Thoracic aorta (tissue), 2 donors: ENCODE results near the gene TNFRSF18. TPM values are rescaled to one million over a fixed set of nuclear protein-coding genes. Genes with fewer than 3 reads are reported as not detected.

Source experiments
- ATAC-seq: fragments of 150-250 bp; one replicate; pipeline ENCODE4 v1.8.0; 2017; ENCODE audit warnings: low read depth; ENCODE audit not compliant: insufficient number of reproducible peaks, low FRiP score
- DNase-seq: peaks from one replicate; pipeline ENCODE4 v3.0.0-alpha.2; 2020; ENCODE audit warnings: low spot score
- H3K27ac ChIP-seq, 2 donors: fragments of 200-600 bp; sonication (generic); 1 replicate in 1 of 2; 2 replicates in 1 of 2; pipeline ENCODE4 v1.5.1; 2016; ENCODE audit warnings: mild to moderate bottlenecking in 2 of 2, moderate library complexity in 2 of 2
- H3K27me3 ChIP-seq: fragments of 200-600 bp; sonication (generic); replicated peaks from 2 replicates; pipeline ENCODE4 v1.6.0; 2016; ENCODE audit warnings: mild to moderate bottlenecking; ENCODE audit not compliant: insufficient read depth
- H3K36me3 ChIP-seq: fragments of 200-600 bp; sonication (generic); one replicate; pipeline ENCODE4 v1.5.1; 2016
- H3K4me1 ChIP-seq, 2 donors: fragments of 200-600 bp; sonication (generic); 1 replicate in 1 of 2; 2 replicates in 1 of 2; pipeline versions ENCODE4 v1.5.1 to v1.6.0; 2016; ENCODE audit warnings: low read depth in 2 of 2, mild to moderate bottlenecking in 1 of 2; ENCODE audit not compliant: control insufficient read depth in 1 of 2
- H3K4me3 ChIP-seq: fragments of 200-600 bp; sonication (generic); 2 replicates; pipeline ENCODE4 v1.5.1; 2016; ENCODE audit warnings: mild to moderate bottlenecking
- H3K9me3 ChIP-seq: fragments of 200-600 bp; sonication (generic); 2 replicates; pipeline ENCODE4 v1.5.1; 2016
- total RNA-seq, 2 donors: library from RNA; depleted of rRNA; stranded (reverse); fragments of >200 nt; gene quantifications; one replicate each; pipeline versions ENCODE4 v1.1.0 to v1.2.3, GENCODE V29; 2016
- TF ChIP-seq, protein P1 (sequence below): fragments of 200-600 bp; sonication (generic); IDR thresholded peaks from one replicate; pipeline ENCODE4 v1.5.1; 2019; ENCODE audit warnings: antibody characterized with exemption

Gene TNFRSF18
- total RNA-seq, 2 donors from 2014 or later: 1.3 TPM; not detected in 1

DNA sequence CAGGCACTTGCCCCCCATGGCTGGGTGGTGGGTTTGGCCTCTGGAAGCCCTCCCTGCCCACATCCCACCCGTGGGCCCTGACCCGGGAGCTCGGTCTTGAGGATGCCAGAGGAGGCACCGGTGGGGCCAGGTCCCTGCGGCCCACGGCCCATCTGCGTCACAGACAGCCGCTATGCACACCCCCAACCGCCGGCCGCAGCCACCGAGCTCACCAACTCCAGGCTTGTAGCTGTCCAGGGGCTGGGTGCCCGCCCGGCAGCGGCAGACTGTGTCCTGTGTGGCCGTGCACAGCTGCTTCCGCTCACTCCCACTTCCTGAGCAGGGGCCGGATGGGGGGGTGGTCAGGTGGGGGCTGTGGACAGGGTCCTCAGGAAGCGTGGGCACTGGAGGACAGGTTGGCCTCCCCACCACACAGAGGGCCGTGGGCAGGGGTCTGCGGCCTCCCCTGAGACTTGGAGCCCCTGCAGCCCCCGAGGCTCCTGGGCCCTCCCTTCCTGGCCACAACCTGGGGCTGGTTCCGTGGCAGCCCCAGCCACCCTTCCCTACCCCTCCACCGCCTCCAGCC, 6.5 kb upstream of the TNFRSF18 start:
- ATAC-seq (no peak), DNase-seq (no peak)
- Histone ChIP-seq H3K4me3 (peak overlapping the region; percentile 31), H3K27ac (no peak overlapping the region), H3K36me3 (peaks cover 15% of the 10 kb centered on the region), H3K9me3 (no peaks in the 10 kb centered on the region), H3K27me3 (no peaks in the 10 kb centered on the region), H3K4me1 (peaks cover under 1 to 3% of the 10 kb centered on the region in 2 donors)
- TF ChIP-seq, protein P1, sequence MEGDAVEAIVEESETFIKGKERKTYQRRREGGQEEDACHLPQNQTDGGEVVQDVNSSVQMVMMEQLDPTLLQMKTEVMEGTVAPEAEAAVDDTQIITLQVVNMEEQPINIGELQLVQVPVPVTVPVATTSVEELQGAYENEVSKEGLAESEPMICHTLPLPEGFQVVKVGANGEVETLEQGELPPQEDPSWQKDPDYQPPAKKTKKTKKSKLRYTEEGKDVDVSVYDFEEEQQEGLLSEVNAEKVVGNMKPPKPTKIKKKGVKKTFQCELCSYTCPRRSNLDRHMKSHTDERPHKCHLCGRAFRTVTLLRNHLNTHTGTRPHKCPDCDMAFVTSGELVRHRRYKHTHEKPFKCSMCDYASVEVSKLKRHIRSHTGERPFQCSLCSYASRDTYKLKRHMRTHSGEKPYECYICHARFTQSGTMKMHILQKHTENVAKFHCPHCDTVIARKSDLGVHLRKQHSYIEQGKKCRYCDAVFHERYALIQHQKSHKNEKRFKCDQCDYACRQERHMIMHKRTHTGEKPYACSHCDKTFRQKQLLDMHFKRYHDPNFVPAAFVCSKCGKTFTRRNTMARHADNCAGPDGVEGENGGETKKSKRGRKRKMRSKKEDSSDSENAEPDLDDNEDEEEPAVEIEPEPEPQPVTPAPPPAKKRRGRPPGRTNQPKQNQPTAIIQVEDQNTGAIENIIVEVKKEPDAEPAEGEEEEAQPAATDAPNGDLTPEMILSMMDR: no peak

DNA sequence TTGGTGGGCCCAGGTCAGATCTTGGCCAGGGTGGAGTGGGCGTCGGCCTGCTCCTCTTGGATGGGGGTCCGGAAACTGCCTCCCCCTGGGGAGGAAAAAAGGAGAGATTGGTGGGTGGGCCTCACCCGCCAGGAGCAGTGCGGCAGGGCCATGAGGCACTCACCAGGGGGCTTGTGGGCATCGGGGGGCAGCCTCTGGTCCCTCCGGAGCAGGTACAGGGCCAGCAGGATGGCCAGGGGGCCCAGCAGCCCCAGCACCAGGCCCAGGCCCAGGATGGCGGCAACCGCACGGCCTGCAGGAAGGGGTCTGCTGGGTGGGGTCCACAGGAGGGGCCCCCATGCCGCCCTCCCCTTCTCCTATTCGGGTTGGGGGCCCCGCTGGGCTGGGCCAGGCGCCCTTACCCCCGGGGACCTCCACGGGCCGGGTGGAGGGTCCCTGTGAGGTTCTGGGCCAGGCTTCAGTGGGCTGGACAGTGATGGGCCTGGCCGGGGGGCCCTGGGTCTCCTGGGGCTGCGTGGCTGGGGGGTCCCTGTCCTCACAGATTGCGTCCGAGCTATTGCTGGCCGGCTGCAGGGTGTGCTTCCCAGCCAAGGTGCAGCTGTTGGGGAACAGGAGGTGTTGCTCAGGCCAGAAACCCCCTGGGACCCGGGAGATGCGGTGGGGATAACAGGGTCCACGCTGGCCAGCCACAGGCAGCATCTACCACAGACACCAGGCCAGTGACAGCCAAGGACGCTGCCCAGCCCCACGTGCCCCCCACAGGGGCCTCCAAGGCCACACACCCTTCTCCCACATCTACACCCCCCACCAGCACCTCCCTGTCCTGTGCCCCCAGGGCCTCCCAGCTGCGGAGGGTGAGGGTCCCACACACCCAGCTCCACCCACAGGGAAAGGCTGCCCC, 5.4 kb upstream of the TNFRSF18 start:
- Histone ChIP-seq H3K36me3 (peaks cover 4% of the 10 kb centered on the region), H3K27me3 (no peaks in the 10 kb centered on the region), H3K4me3 (no peak overlapping the region), H3K27ac (no peak overlapping the region), H3K9me3 (no peaks in the 10 kb centered on the region), H3K4me1 (peaks cover 3% of the 10 kb centered on the region in 2 donors)
- DNase-seq (no peak), ATAC-seq (no peak)
- TF ChIP-seq, protein P1: no peak

DNA sequence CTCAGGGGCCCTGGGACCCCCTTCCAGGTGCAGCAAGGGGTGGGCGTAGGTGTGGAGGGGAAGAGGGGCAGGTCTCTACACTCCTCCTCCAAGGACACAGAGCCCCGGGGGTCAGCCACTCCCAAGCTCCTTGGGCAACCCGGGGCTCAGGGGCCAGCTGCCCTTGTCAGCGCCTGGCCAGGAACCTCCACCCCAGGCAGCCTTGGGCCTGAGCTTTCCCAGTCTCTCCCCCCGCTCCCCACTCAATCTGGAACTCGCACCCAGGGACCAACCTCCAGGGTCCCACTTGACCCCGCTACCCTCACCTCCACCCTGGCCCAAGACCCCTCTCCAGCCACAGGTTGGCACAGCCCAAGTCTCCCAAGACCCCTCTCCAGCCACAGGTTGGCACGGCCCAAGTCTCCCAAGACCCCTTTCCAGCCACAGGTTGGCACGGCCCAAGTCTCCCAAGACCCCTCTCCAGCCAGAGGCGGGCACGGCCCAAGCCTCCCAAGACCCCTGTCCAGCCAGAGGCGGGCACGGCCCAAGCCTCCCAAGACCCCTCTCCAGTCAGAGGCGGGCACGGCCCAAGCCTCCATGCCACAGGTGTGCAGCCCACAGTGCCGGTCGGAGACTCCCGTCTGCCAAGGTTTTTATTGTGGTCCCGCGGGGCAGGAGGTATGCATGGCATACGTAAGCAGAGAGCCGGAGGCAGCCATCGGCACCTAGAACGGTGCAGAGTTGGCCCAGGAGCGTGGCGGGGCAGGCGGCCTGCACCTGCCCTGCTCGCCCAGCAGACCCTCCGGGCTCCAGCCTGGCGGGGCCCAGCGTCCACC, 4.5 kb upstream of the TNFRSF18 start:
- Histone ChIP-seq H3K27me3 (peaks cover 2% of the 10 kb centered on the region), H3K36me3 (no peaks in the 10 kb centered on the region), H3K4me3 (no peak overlapping the region), H3K9me3 (no peaks in the 10 kb centered on the region), H3K4me1 (peaks cover 8 to 11% of the 10 kb centered on the region in 2 donors), H3K27ac (no peak overlapping the region)
- ATAC-seq: no peak
- TF ChIP-seq, protein P1: no peak
- DNase-seq: no peak

DNA sequence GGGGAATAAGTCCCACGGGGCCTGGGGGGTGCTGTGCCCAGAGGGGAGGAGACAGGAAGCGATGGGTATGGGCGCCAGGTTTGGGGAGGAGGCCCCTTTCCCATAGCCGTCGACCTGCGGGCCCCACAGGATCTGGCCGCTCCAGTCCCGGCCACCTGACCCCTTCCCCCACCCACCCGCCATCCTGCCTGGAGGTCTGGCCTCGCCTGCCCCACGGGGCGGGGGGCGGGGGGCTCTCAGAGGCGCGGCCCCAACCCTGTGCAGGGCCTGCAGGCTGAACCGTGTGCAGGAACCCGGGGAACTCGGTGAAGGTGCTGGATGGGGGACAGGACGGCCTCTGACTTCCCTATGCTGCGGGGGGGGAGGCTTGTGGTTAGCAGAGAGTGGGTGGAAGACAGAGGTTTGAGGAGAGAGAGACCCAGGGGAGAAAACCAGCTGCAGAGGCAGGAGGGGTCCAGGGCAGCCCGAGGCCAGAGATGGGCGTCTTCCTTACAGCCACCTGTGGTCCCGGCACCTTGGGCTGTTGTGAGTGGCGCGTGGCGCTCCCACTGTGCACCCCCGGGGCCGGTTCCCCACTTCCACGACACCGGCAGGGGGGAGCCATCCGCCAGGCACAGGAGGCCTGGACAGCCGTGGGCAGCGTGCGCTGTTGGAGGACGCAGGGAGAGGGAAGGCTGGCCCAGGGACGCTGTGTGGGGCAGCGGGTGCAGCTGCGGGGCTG, 2.5 kb upstream of the TNFRSF18 start:
- no peak for ATAC-seq
- H3K27ac ChIP-seq: no peak overlapping the region

More for the DNA sequence above, 2.5 kb upstream of the TNFRSF18 start:
- H3K4me3 ChIP-seq: peak overlapping the region; percentile 60
- peaks cover 4% of the 10 kb centered on the region for H3K27me3 ChIP-seq
- peaks cover 8 to 13% of the 10 kb centered on the region in 2 donors for H3K4me1 ChIP-seq
- DNase-seq: no peak
- H3K36me3 ChIP-seq: no peaks in the 10 kb centered on the region
- no peaks in the 10 kb centered on the region for H3K9me3 ChIP-seq
- TF ChIP-seq, protein P1: no peak
